Measurements from ENCODE around the gene SFXN3. TPM values are rescaled to one million over a fixed set of nuclear protein-coding genes. Genes with fewer than 3 reads are reported as not detected.

Gene SFXN3
- total RNA-seq, 4 donors from 2014 or later, result 35.8 to 56.8 (median 43.3) TPM

GRCh38 chr10:101085846-101086245 is 54.8 kb downstream of the SFXN3 start:
- DNase-seq, result no peak
- H3K4me3 ChIP-seq (replicated peaks in 1 of 3), result no peak overlapping the region
- intact Hi-C loops (cut with DNase I), result no loop called here
- H3K36me3 ChIP-seq, result no peaks in the 10 kb centered on the region
- H3K27me3 ChIP-seq, result no peaks in the 10 kb centered on the region
- TF ChIP-seq POLR2A (IDR thresholded peaks at IDR 0.05) (no peak), CTCF (IDR thresholded peaks at IDR 0.05) (no peak)
- H3K9me3 ChIP-seq, result no peaks in the 10 kb centered on the region
- no peak overlapping the region for H3K27ac ChIP-seq
- WGBS, 2 donors, result 78 to 84% methylated on average over 6 of the region's 6 CpGs
- H3K4me1 ChIP-seq, result no peaks in the 10 kb centered on the region

GRCh38 chr10:101087376-101087775 is 56.3 kb downstream of the SFXN3 start:
- TF ChIP-seq CTCF (IDR thresholded peaks at IDR 0.05) (no peak), POLR2A (IDR thresholded peaks at IDR 0.05) (no peak)
- Histone ChIP-seq H3K4me3 (replicated peaks in 1 of 3) (no peak overlapping the region), H3K4me1 (no peaks in the 10 kb centered on the region), H3K36me3 (no peaks in the 10 kb centered on the region), H3K27me3 (no peaks in the 10 kb centered on the region), H3K9me3 (no peaks in the 10 kb centered on the region), H3K27ac (no peak overlapping the region)
- DNase-seq, result no peak
- intact Hi-C loops (cut with DNase I), result no loop called here
- 67 to 82% methylated on average over 10 of the region's 10 CpGs for WGBS, 2 donors

GRCh38 chr10:101087965-101088364 is 56.9 kb downstream of the SFXN3 start:
- intact Hi-C loops (cut with DNase I), result no loop called here
- no peak for DNase-seq
- 46 to 60% methylated on average over 14 of the region's 14 CpGs for WGBS, 2 donors
- Histone ChIP-seq H3K4me1 (no peaks in the 10 kb centered on the region), H3K4me3 (replicated peaks in 1 of 3) (no peak overlapping the region), H3K9me3 (no peaks in the 10 kb centered on the region), H3K27me3 (no peaks in the 10 kb centered on the region), H3K27ac (no peak overlapping the region), H3K36me3 (no peaks in the 10 kb centered on the region)
- no peak for TF ChIP-seq CTCF (IDR thresholded peaks at IDR 0.05)
- TF ChIP-seq POLR2A (IDR thresholded peaks at IDR 0.05), result no peak

GRCh38 chr10:101089520-101090299 is 58.7 kb downstream of the SFXN3 start:
- H3K9me3 ChIP-seq, result no peaks in the 10 kb centered on the region
- H3K27ac ChIP-seq, result no peak overlapping the region
- H3K36me3 ChIP-seq, result no peaks in the 10 kb centered on the region
- H3K27me3 ChIP-seq, result no peaks in the 10 kb centered on the region
- no peak for DNase-seq
- no peak overlapping the region for H3K4me3 ChIP-seq (replicated peaks in 1 of 3)
- no peaks in the 10 kb centered on the region for H3K4me1 ChIP-seq
- intact Hi-C loops (cut with DNase I), result no loop called here
- no peak for TF ChIP-seq POLR2A (IDR thresholded peaks at IDR 0.05)
- no peak for TF ChIP-seq CTCF (IDR thresholded peaks at IDR 0.05)
- WGBS, 2 donors, result 74 to 78% methylated on average over 10 to 11 of the region's 11 CpGs

- H3K36me3 ChIP-seq, result no peaks in the 10 kb centered on the region
- H3K4me1 ChIP-seq, result no peaks in the 10 kb centered on the region
- H3K27me3 ChIP-seq, result no peaks in the 10 kb centered on the region
- no peaks in the 10 kb centered on the region for H3K9me3 ChIP-seq
- H3K4me3 ChIP-seq (replicated peaks in 1 of 3), result no peak overlapping the region
- WGBS, 2 donors, result 89 to 95% methylated on average over 5 of the region's 5 CpGs
- intact Hi-C loops (cut with DNase I), result no loop called here
- no peak overlapping the region for H3K27ac ChIP-seq
- DNase-seq, result no peak
- TF ChIP-seq POLR2A (IDR thresholded peaks at IDR 0.05) (no peak), CTCF (IDR thresholded peaks at IDR 0.05) (no peak)
Measured at GRCh38 chr10:101090597-101090996, 59.6 kb downstream of the SFXN3 start.
